Hematopoietic multipotent progenitor cell treated with erythropoietin and hydrocortisone succinate and interleukin-3 and kit ligand, for 8 days (in vitro differentiated cells): Measurements from ENCODE around the gene ZNF853.
"Not testable (repeated sequence)": the region's sequence is repeated elsewhere in the genome, so short reads cannot be mapped to it uniquely, and the experiment has no call there.

Experiments
- DNase-seq: peaks from one replicate; pipeline ENCODE4 v3.0.0-alpha.2; 2015

The ZNF853 gene

GRCh38 chr7:6653071-6654003 lies 37.9 kb downstream of the ZNF853 start:
- no peak for DNase-seq

- DNase-seq, result no peak
Observed at GRCh38 chr7:6654113-6654841, 38.9 kb downstream of the ZNF853 start.

- DNase-seq, result no peak
Observed at GRCh38 chr7:6654842-6655610, 39.6 kb downstream of the ZNF853 start.

DNA sequence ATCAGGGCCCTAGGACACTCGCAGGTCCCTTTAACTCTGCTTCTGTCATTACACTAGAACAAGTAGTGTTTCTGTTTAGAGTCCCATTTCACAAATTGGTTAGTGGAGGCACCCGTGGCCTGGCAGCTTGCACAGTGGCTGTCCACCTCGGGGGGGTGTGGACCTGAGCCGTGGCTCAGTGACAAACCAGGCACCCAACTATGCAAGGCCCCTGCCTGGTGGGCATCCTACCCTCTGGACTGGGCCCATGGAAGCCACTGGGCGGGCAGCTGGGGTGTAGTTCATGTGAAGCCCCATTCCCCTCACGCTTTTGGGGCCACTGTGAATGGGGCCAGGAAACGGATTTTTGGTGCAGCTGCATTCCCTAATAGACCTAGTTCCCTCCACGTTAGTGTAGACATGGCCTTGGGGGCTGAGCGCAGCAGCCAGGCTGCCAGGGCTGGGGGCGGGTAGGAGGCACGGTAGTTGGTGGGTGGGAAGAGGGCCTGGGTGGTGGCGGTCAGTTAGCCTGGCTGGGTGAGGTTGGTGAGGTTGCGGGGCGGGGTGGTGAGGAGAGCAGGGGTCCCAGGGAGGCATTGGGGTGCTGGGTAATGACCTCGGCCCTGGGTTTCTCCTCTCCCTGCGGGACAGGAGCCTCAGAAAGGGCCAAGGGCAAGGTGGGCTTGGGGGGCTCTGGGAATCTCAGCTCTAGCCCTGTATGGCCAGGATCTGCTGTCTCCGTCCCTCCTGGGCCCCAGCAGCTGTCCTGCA lies 40.4 kb downstream of the ZNF853 start:
- no peak for DNase-seq

DNA sequence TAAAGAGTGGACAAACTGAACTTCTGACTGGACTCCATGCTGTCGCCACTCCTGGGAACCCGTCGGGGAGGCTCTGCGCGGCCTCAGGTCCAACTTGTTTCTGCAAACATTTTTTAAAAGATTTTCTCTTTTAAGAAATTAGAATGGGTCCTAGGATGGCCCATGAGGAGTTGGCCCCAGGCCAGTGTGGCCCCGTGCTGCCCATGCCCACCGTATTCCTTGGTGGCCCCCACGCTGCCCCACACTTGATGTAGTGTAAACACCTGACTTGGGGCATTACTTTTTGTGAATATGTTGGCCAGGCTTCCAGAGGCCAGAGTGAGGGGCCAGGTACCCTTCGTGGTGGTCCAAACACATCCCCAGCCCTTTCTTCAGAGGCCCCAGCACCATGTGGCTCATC lies 41.0 kb downstream of the ZNF853 start:
- no peak for DNase-seq

GRCh38 chr7:6658618-6659345 lies 43.4 kb downstream of the ZNF853 start:
- no peak for DNase-seq

DNA sequence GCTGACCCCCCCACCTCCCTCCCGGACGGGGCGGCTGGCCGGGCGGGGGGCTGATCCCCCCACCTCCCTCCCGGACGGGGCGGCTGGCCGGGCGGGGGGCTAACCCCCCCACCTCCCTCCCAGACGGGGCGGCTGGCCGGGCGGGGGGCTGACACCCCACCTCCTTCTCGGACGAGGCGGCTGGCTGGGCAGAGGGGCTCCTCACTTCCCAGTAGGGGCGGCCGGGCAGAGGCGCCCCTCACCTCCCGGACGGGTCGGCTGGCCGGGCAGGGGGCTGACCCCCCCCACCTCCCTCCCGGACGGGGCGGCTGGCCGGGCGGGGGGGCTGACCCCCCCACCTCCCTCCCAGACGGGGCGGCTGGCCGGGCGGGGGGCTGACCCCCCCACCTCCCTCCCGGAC lies 55.4 kb downstream of the ZNF853 start:
- not testable (repeated sequence) for DNase-seq
